BE2C (cell line): ENCODE measurements around the gene CXCR5.

Experiments used
- DNase-seq: peaks from one replicate; pipeline ENCODE4 v3.0.0-alpha.2; 2020
- H3K27me3 ChIP-seq: fragments of 250-450 bp; sonication (Bioruptor Pico); 2 replicates; pipeline ENCODE4 v1.5.1; 2020; ENCODE audit warnings: mild to moderate bottlenecking
- H3K36me3 ChIP-seq: fragments of 250-450 bp; sonication (Bioruptor Pico); 2 replicates; pipeline ENCODE4 v1.5.1; 2020; ENCODE audit warnings: mild to moderate bottlenecking
- H3K4me1 ChIP-seq: fragments of 250-450 bp; sonication (Bioruptor Pico); 2 replicates; pipeline ENCODE4 v1.5.1; 2020
- H3K4me3 ChIP-seq: 2 replicates; pipeline ENCODE4 v1.5.1; 2011; ENCODE audit warnings: low read depth, low read length
- H3K9me3 ChIP-seq: fragments of 250-450 bp; sonication (Bioruptor Pico); 2 replicates; pipeline ENCODE4 v1.5.1; 2020
- CTCF ChIP-seq: IDR thresholded peaks from 2 replicates; pipeline ENCODE4 v1.5.1; 2012; ENCODE audit warnings: mild to moderate bottlenecking, low read depth, low read length

The CXCR5 gene

DNA sequence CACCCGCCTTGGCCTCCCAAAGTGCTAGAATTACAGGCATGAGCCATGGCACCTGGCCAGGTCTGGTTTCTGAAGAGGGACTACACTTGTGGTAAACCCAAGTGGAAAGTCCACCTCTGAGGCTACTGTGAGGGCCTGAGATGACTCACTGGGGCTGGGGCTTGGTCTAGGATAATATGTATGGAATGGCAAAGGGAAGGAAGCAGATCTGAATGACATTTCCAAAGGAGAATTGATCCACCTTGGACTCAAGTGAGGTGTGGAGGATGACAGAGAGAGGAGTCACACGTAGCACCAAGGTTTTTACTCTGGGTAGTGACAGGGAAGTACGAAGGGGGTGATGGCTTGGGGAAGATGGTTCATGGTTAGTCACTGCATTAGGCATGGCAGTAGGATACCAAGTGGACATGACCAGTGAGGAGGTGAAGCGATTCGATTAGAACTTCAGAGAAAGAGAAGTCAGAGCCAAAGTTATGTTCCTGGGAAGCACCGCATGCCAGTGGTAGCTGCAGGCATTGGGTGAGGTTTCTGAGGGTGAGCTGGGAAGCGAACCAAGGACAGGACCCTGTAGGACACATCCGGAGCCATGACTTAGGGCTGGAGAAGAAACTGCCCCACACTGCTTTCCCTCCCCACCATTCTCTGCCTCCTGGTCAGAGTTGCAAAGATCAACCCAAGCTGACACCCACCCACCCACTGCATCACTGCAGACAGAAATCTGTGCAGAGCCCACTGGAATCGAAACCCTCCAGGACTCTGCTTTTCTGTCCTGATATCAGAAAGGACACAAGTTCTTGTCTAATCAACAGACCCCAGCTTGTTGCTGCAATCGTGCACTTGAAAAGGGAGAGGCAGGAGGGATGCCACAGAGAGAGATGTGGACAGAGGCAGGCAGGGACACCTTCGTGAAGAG is 55.1 kb downstream of the CXCR5 start:
- DNase-seq, result no peak
- no peak for TF ChIP-seq CTCF
- Histone ChIP-seq H3K27me3 (no peaks in the 10 kb centered on the region), H3K4me3 (no peak overlapping the region), H3K9me3 (no peaks in the 10 kb centered on the region), H3K4me1 (peaks cover 9% of the 10 kb centered on the region), H3K36me3 (no peaks in the 10 kb centered on the region)

DNA sequence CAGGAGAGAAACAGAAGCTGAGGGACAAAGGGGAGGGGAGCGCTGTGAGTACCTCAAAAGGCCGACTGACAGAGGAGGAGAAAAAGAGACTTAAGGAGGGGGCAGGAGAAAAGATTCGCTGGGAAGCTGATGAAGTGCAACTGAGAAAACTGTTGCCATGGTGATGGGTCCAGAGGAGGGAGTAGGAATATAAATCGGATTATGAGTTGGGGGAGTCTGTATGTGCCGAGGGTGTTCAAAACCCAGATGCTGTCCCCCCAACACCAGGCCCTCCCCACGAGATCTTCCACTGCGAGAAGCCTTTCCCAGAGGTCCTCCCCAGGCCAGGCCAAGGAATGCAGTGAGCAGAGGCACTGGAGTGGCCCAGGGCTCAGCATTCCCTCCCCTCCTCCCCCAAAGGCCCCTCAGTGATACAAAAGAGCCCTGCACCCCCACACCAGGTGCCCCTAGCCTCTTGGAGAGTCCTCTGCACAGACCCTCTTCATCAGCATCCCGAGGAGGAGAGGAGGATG is 55.8 kb downstream of the CXCR5 start:
- DNase-seq, result no peak
- H3K36me3 ChIP-seq, result no peaks in the 10 kb centered on the region
- H3K4me3 ChIP-seq, result no peak overlapping the region
- no peaks in the 10 kb centered on the region for H3K9me3 ChIP-seq
- no peak for TF ChIP-seq CTCF
- H3K27me3 ChIP-seq, result no peaks in the 10 kb centered on the region
- peaks cover 9% of the 10 kb centered on the region for H3K4me1 ChIP-seq

- TF ChIP-seq CTCF, result no peak
- H3K4me1 ChIP-seq, result peaks cover 9% of the 10 kb centered on the region
- peak; percentile 39 for DNase-seq
- H3K9me3 ChIP-seq, result no peaks in the 10 kb centered on the region
- no peak overlapping the region for H3K4me3 ChIP-seq
- H3K36me3 ChIP-seq, result no peaks in the 10 kb centered on the region
- no peaks in the 10 kb centered on the region for H3K27me3 ChIP-seq
Measured at GRCh38 chr11:118939953-118940598, 56.4 kb downstream of the CXCR5 start.

GRCh38 chr11:118947091-118947490 is 63.4 kb downstream of the CXCR5 start:
- H3K27me3 ChIP-seq, result no peaks in the 10 kb centered on the region
- no peak overlapping the region for H3K4me3 ChIP-seq
- no peak for DNase-seq
- H3K36me3 ChIP-seq, result no peaks in the 10 kb centered on the region
- TF ChIP-seq CTCF, result no peak
- no peaks in the 10 kb centered on the region for H3K4me1 ChIP-seq
- no peaks in the 10 kb centered on the region for H3K9me3 ChIP-seq
